Measurements from ENCODE around the gene KRTAP4-8.
"Not testable (repeated sequence)": the region's sequence is repeated elsewhere in the genome, so short reads cannot be mapped to it uniquely, and the experiment has no call there.

Gene KRTAP4-8

GRCh38 chr17:41098042-41098441, at the start of gene KRTAP4-8:
TSS of gene KRTAP4-8 (minus strand) at chr17:41098142. CDS start at chr17:41098084, 58 bp downstream.
- no peak for DNase-seq (ENCODE audit: low spot score)

GRCh38 chr17:41145261-41145660, 47.3 kb upstream of the KRTAP4-8 start:
- DNase-seq (ENCODE audit: low spot score), result no peak

GRCh38 chr17:41144846-41145245, 46.9 kb upstream of the KRTAP4-8 start:
- DNase-seq (ENCODE audit: low spot score), result no peak

- DNase-seq (ENCODE audit: low spot score), result no peak
These were observed 43.4 kb upstream of the KRTAP4-8 start for GRCh38 chr17:41141361-41141760.

- no peak for DNase-seq (ENCODE audit: low spot score)
These were observed 42.6 kb upstream of the KRTAP4-8 start, which contains the start of gene KRTAP4-6 for GRCh38 chr17:41140360-41141131. TSS of gene KRTAP4-6 (minus strand) at chr17:41140544. CDS start at chr17:41140487, 57 bp downstream.

GRCh38 chr17:41139865-41140264, 41.9 kb upstream of the KRTAP4-8 start:
- not testable (repeated sequence) for DNase-seq (ENCODE audit: low spot score)

- DNase-seq (ENCODE audit: low spot score), result no peak
These were observed 36.2 kb upstream of the KRTAP4-8 start for GRCh38 chr17:41133880-41134735.

- DNase-seq (ENCODE audit: low spot score), result no peak
These were observed 34.0 kb upstream of the KRTAP4-8 start for GRCh38 chr17:41131979-41132378.

GRCh38 chr17:41127371-41127770, 29.4 kb upstream of the KRTAP4-8 start:
- no peak for DNase-seq (ENCODE audit: low spot score)

- DNase-seq (ENCODE audit: low spot score), result no peak
These were observed 28.5 kb upstream of the KRTAP4-8 start for GRCh38 chr17:41126412-41126811.

- DNase-seq (ENCODE audit: low spot score), result no peak
These were observed 27.1 kb upstream of the KRTAP4-8 start for GRCh38 chr17:41125064-41125463.

- DNase-seq (ENCODE audit: low spot score), result not testable (repeated sequence)
These were observed 26.0 kb upstream of the KRTAP4-8 start, which contains the start of gene KRTAP4-12 for GRCh38 chr17:41123991-41124371. TSS of gene KRTAP4-12 (minus strand) at chr17:41124182. CDS start at chr17:41124122, 60 bp downstream.

GRCh38 chr17:41123292-41123990, 25.5 kb upstream of the KRTAP4-8 start:
- not testable (repeated sequence) for DNase-seq (ENCODE audit: low spot score)

GRCh38 chr17:41121742-41122141, 23.8 kb upstream of the KRTAP4-8 start:
- no peak for DNase-seq (ENCODE audit: low spot score)

GRCh38 chr17:41119696-41120690, 22.1 kb upstream of the KRTAP4-8 start:
- DNase-seq (ENCODE audit: low spot score), result not testable (repeated sequence)

GRCh38 chr17:41118721-41119120, 20.8 kb upstream of the KRTAP4-8 start:
- DNase-seq (ENCODE audit: low spot score), result no peak

GRCh38 chr17:41117846-41118386, 20.0 kb upstream of the KRTAP4-8 start, which contains the start of gene KRTAP4-11:
TSS of gene KRTAP4-11 (minus strand) at chr17:41118373. CDS start at chr17:41118315, 58 bp downstream.
- DNase-seq (ENCODE audit: low spot score), result not testable (repeated sequence)

GRCh38 chr17:41116297-41116696, 18.4 kb upstream of the KRTAP4-8 start:
- no peak for DNase-seq (ENCODE audit: low spot score)

- no peak for DNase-seq (ENCODE audit: low spot score)
These were observed 13.4 kb upstream of the KRTAP4-8 start for GRCh38 chr17:41111151-41111885.

Data from putamen (tissue), 1 donor.